Esophagus squamous epithelium (tissue), 5 donors: ENCODE data around the gene PDP2. TPM values are rescaled to one million over a fixed set of nuclear protein-coding genes. Genes with fewer than 3 reads are reported as not detected.

Source experiments
- DNase-seq: peaks from one replicate; lab custom pipeline; 2025; lab: John Stamatoyannopoulos, UW
- H3K27ac ChIP-seq, 4 donors: fragments of 200-600 bp; sonication (generic); one replicate each; pipeline ENCODE4 v1.5.1; 2016 to 2019; ENCODE audit warnings: mild to moderate bottlenecking in 1 of 4
- H3K27me3 ChIP-seq, 4 donors: fragments of 200-600 bp; sonication (generic); 1 replicate in 3 of 4; 2 replicates in 1 of 4; pipeline versions ENCODE4 v1.5.1 to v1.6.0; 2017 to 2021; ENCODE audit warnings: antibody characterized with exemption in 1 of 4
- H3K36me3 ChIP-seq, 3 donors: fragments of 200-600 bp; sonication (generic); one replicate each; pipeline ENCODE4 v1.5.1; 2016 to 2019
- H3K4me1 ChIP-seq, 3 donors: fragments of 200-600 bp; sonication (generic); one replicate each; pipeline ENCODE4 v1.5.1; 2017 to 2019
- H3K4me3 ChIP-seq, 4 donors: fragments of 200-600 bp; sonication (generic); 1 replicate in 3 of 4; 2 replicates in 1 of 4; pipeline ENCODE4 v1.5.1; 2016 to 2019; ENCODE audit warnings: mild to moderate bottlenecking in 2 of 4, moderate library complexity in 1 of 4
- H3K9me3 ChIP-seq, 3 donors: fragments of 200-600 bp; sonication (generic); one replicate each; pipeline ENCODE4 v1.5.1; 2016 to 2019
- CTCF ChIP-seq, 6 experiments: fragments of 450-650 bp in 4 of 6; fragments of 200-600 bp in 2 of 6; sonication (generic) in 2 of 6; IDR thresholded peaks; one replicate each; pipeline ENCODE4 v1.5.1; 2016 to 2019; ENCODE audit warnings: antibody characterized with exemption in 6 of 6, mild to moderate bottlenecking in 4 of 6, moderate library complexity in 4 of 6
- POLR2A ChIP-seq, 4 donors: fragments of 450-650 bp; IDR thresholded peaks; one replicate each; pipeline ENCODE4 v1.6.1; 2017; ENCODE audit warnings: antibody characterized with exemption in 4 of 4, mild to moderate bottlenecking in 4 of 4, moderate library complexity in 3 of 4
- WGBS, 2 donors: methylation state at CpG; one replicate each; pipeline ENCODE4 v1.1.5; 2018; 5-methylcytosine and 5-hydroxymethylcytosine counted together
- intact Hi-C: fragments of 100-400 bp; cut with DNase I; formaldehyde crosslinking; loops from one replicate; pipeline ENCODE4 v1.15.0; 2022
- total RNA-seq, 4 donors: library from RNA; depleted of rRNA; stranded (reverse); fragments of >200 nt; gene quantifications; one replicate each; pipeline ENCODE4 v1.1.0, GENCODE V29; 2016
- donor health status: DM: yes; HTN: yes; CAD: no.

PDP2 gene
- total RNA-seq, 4 donors from 2014 or later: 4.1 to 12.9 (median 9.4) TPM

- WGBS, 2 donors: 58 to 60% methylated on average over 2 to 12 of the region's 14 CpGs
- H3K4me1 ChIP-seq: peaks cover 48 to 100% (median 76%) of the 10 kb centered on the region in 3 donors
- intact Hi-C loops: no loop called here
Measured at GRCh38 chr16:66902648-66903543, 22.6 kb downstream of the PDP2 start.

GRCh38 chr16:66903544-66904427 lies 23.5 kb downstream of the PDP2 start:
- 36% methylated on average over 5 of the region's 11 CpGs; no CpG with 5 or more reads in 1 of the 2 donors for WGBS, 2 donors
- Histone ChIP-seq H3K9me3 (no peaks in the 10 kb centered on the region), H3K36me3 (no peaks in the 10 kb centered on the region), H3K4me3 (no peak overlapping the region), H3K27ac (peak overlapping the region; percentile 68 to 93 (median 90)), H3K27me3 (no peaks in the 10 kb centered on the region), H3K4me1 (peaks cover 47 to 98% (median 69%) of the 10 kb centered on the region in 3 donors)
- DNase-seq: no peak
- intact Hi-C loops: no loop called here
- TF ChIP-seq CTCF (IDR thresholded peaks at IDR 0.05): no peak
- no peak for TF ChIP-seq POLR2A (IDR thresholded peaks at IDR 0.05)

More at GRCh38 chr16:66902648-66903543, 22.6 kb downstream of the PDP2 start:
- TF ChIP-seq POLR2A (IDR thresholded peaks at IDR 0.05) (no peak), CTCF (IDR thresholded peaks at IDR 0.05) (peak in 1 of 6 experiments; percentile 30)
- Histone ChIP-seq H3K36me3 (no peaks in the 10 kb centered on the region), H3K27ac (peak overlapping the region; percentile 68 to 93 (median 90)), H3K4me3 (no peak overlapping the region), H3K9me3 (no peaks in the 10 kb centered on the region), H3K27me3 (no peaks in the 10 kb centered on the region)
- DNase-seq: no peak

- H3K4me3 ChIP-seq: no peak overlapping the region
- peaks cover 42 to 91% (median 62%) of the 10 kb centered on the region in 3 donors for H3K4me1 ChIP-seq
- intact Hi-C loops: no loop called here
Measured at GRCh38 chr16:66904428-66904845, 24.1 kb downstream of the PDP2 start.

DNA sequence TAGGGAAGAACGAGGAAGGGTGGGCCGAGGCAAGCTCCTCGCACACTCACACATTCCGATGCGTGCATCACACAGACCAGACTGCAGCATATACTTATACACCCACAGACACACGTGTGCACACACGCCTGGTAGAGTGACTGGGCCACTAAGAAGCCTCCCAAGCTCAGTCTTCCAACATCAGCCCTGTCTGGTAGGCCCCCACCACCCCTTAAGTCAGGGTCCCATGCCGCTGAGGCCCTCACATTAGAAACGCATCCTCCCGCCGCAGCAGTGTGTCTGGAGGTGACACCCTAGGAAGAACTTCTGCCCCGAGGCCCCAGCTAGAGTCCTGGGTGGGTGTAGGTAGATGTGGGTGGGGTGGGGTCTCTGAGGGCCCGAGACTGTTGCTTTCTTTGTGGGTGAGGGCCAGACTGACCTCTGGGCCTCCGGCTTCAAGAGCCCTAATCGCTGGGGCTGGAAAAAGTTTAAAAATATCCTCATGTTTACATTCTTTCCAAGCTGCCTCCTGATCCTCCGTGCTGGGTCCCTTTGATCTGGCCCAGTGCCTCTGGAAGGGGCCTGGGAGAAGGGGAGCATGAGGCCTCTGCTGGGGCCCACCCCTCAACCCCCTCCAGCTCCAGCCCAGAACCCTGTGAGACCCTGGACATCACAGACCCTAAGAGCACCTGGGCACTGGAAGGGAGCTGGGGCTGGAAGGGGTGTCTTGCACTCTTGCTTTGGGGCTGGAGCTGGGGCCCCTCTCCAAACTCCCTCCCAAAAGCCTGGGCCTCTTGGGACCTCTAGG lies 24.7 kb downstream of the PDP2 start:
- DNase-seq: no peak
- Histone ChIP-seq H3K27me3 (no peaks in the 10 kb centered on the region), H3K4me3 (peak overlapping the region in 1 of 4 donors; percentile 18), H3K9me3 (no peaks in the 10 kb centered on the region), H3K36me3 (no peaks in the 10 kb centered on the region), H3K4me1 (peaks cover 36 to 91% (median 56%) of the 10 kb centered on the region in 3 donors), H3K27ac (peak overlapping the region; percentile 68 to 93 (median 90))
- 45% methylated on average over 10 to 12 of the region's 16 CpGs for WGBS, 2 donors
- intact Hi-C loops: no loop called here
- TF ChIP-seq CTCF (IDR thresholded peaks at IDR 0.05): no peak
- TF ChIP-seq POLR2A (IDR thresholded peaks at IDR 0.05): no peak

More at GRCh38 chr16:66904428-66904845, 24.1 kb downstream of the PDP2 start:
- H3K9me3 ChIP-seq: no peaks in the 10 kb centered on the region
- no peaks in the 10 kb centered on the region for H3K36me3 ChIP-seq
- H3K27ac ChIP-seq: peak overlapping the region; percentile 68 to 93 (median 90)
- TF ChIP-seq CTCF (IDR thresholded peaks at IDR 0.05): no peak
- TF ChIP-seq POLR2A (IDR thresholded peaks at IDR 0.05): no peak
- 88 to 96% methylated on average over 4 to 9 of the region's 13 CpGs for WGBS, 2 donors
- DNase-seq: no peak
- H3K27me3 ChIP-seq: no peaks in the 10 kb centered on the region
